Measurements from ENCODE around the gene SORCS1.

SORCS1 gene

DNA sequence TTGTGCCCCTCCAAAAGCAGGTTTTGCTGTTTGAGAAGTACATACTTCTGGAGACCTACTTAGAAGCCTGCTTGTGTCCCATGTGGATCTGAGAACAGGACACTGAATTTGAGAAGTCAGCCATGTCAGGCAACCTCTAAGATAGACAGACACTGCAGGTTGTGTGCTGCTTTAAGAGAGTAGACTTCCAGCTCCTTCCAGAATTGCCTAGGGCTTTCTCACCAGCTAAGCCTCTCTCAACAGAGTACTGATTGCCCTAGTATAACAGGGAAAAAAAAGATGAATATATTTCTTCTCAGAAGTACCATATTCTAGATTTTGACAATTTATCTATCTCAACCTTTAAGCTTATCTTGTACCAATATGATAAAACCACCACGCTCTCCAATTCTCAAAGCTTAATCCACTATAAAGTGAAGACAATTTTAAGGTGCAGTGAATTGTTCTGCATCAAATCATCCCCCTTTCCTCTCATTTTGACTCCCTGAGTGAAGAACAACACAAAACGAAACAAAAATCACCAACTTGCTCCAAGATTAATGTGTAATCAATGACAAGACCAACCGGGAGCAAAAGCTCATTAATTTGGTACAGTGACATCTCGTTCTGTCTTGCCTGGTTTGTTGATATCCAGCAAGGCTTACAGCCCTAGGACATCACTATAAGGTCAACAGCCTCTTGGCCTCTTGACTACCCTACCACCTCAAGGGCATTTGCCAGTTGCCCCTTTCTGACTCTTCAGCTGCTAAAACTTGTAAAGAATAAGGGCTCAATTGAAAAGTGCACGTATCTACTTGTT is 214.6 kb downstream of the SORCS1 start:
- H3K4me3 ChIP-seq (ENCODE audit: low read depth, low read length), result no peak overlapping the region
- TF ChIP-seq, protein P1, sequence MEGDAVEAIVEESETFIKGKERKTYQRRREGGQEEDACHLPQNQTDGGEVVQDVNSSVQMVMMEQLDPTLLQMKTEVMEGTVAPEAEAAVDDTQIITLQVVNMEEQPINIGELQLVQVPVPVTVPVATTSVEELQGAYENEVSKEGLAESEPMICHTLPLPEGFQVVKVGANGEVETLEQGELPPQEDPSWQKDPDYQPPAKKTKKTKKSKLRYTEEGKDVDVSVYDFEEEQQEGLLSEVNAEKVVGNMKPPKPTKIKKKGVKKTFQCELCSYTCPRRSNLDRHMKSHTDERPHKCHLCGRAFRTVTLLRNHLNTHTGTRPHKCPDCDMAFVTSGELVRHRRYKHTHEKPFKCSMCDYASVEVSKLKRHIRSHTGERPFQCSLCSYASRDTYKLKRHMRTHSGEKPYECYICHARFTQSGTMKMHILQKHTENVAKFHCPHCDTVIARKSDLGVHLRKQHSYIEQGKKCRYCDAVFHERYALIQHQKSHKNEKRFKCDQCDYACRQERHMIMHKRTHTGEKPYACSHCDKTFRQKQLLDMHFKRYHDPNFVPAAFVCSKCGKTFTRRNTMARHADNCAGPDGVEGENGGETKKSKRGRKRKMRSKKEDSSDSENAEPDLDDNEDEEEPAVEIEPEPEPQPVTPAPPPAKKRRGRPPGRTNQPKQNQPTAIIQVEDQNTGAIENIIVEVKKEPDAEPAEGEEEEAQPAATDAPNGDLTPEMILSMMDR (IDR thresholded peaks at IDR 0.05; ENCODE audit: low read depth, low read length), result no peak
- no peak for DNase-seq (ENCODE audit: low read depth, low spot score)
- in situ Hi-C loops (cut with HindIII; ENCODE audit: low sequenced_read_pairs), result no loop called here

GRCh38 chr10:106947643-106948042 is 216.9 kb downstream of the SORCS1 start:
- DNase-seq (ENCODE audit: low read depth, low spot score), result no peak
- H3K4me3 ChIP-seq (ENCODE audit: low read depth, low read length), result no peak overlapping the region
- in situ Hi-C loops (cut with HindIII; ENCODE audit: low sequenced_read_pairs), result no loop called here
- TF ChIP-seq, protein P1 (IDR thresholded peaks at IDR 0.05; ENCODE audit: low read depth, low read length), result no peak

- no peak for DNase-seq (ENCODE audit: low read depth, low spot score)
- in situ Hi-C loops (cut with HindIII; ENCODE audit: low sequenced_read_pairs), result no loop called here
- no peak overlapping the region for H3K4me3 ChIP-seq (ENCODE audit: low read depth, low read length)
- TF ChIP-seq, protein P1 (IDR thresholded peaks at IDR 0.05; ENCODE audit: low read depth, low read length), result no peak
Observed at GRCh38 chr10:106942035-106942662, 222.4 kb downstream of the SORCS1 start.

DNA sequence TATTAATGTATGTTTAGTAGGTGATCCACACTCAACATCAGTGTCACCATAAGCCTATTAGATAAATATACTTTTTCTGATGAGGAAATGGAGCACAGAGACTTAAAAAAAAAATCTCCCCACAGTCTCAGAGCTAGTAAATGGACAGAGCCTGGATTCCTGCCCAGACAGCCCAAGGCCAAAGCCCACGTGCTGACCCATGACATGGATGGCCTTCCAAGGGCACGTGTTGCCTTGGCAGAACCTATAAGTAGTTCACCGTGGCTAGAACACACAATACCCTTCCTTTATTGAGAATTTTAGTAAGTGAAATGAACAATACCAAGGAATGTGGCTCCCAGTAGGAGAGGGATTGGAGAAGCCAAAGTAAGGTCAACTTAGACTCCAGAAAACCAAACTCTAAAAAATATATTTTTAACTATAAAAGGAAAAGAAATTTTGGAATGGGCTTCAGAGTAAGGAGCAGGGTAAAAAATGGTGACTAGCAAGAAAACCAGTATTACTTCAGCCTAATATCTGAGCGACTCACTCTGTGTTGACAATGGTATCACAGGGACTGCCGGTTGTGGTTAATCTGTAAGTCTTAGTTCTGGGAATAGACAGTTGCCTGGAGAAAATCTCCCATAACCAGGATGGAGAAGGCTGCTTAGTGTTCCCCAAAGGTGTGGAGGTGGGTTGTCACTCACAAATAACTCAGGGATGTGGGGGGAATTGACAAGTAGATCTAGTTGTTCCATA is 223.0 kb downstream of the SORCS1 start:
- TF ChIP-seq, protein P1 (IDR thresholded peaks at IDR 0.05; ENCODE audit: low read depth, low read length), result no peak
- H3K4me3 ChIP-seq (ENCODE audit: low read depth, low read length), result no peak overlapping the region
- in situ Hi-C loops (cut with HindIII; ENCODE audit: low sequenced_read_pairs), result no loop called here
- DNase-seq (ENCODE audit: low read depth, low spot score), result no peak

- DNase-seq (ENCODE audit: low read depth, low spot score), result no peak
- no peak overlapping the region for H3K4me3 ChIP-seq (ENCODE audit: low read depth, low read length)
- in situ Hi-C loops (cut with HindIII; ENCODE audit: low sequenced_read_pairs), result no loop called here
- TF ChIP-seq, protein P1 (IDR thresholded peaks at IDR 0.05; ENCODE audit: low read depth, low read length), result no peak
Observed at GRCh38 chr10:106938513-106938912, 226.0 kb downstream of the SORCS1 start.

GRCh38 chr10:106935978-106936451 is 228.5 kb downstream of the SORCS1 start:
- H3K4me3 ChIP-seq (ENCODE audit: low read depth, low read length), result no peak overlapping the region
- in situ Hi-C loops (cut with HindIII; ENCODE audit: low sequenced_read_pairs), result no loop called here
- DNase-seq (ENCODE audit: low read depth, low spot score), result no peak
- TF ChIP-seq, protein P1 (IDR thresholded peaks at IDR 0.05; ENCODE audit: low read depth, low read length), result no peak

Measured in astrocyte of the spinal cord (primary cell).